BJ (cell line): ENCODE results near the gene C10orf105. TPM values are rescaled to one million over a fixed set of nuclear protein-coding genes. Genes with fewer than 3 reads are reported as not detected.

Experiments
- CTCF ChIA-PET: fragments of 350-600 bp; formaldehyde crosslinking; extraction: SDS; loops from one replicate; lab custom pipeline; 2021; ENCODE audit warnings: antibody characterized with exemption, inconsistent platforms; lab: Yijun Ruan, JAX
- POLR2A ChIA-PET: fragments of 300-600 bp; sonication (Branson Sonifier 250); formaldehyde crosslinking; extraction: SDS; loops from one replicate; lab custom pipeline; 2021; ENCODE audit warnings: antibody characterized with exemption; lab: Charles Lee
- DNase-seq: peaks from one replicate; pipeline ENCODE4 v3.0.0-alpha.2; 2011; ENCODE audit warnings: low read depth
- H3K27me3 ChIP-seq: 2 replicates; pipeline ENCODE4 v1.6.0; 2011; ENCODE audit warnings: low read length; ENCODE audit not compliant: control insufficient read depth, insufficient read depth
- H3K36me3 ChIP-seq: 2 replicates; pipeline ENCODE4 v1.5.1; 2011; ENCODE audit warnings: low read length; ENCODE audit not compliant: control insufficient read depth, insufficient read depth
- H3K4me3 ChIP-seq: 2 replicates; pipeline ENCODE4 v1.5.1; 2011; ENCODE audit warnings: low read depth, mild to moderate bottlenecking, control low read depth, low read length
- polyA plus RNA-seq: library from polyadenylated mRNA; depleted of rRNA; stranded (reverse); fragments of >200 nt; gene quantifications from 2 replicates; pipeline ENCODE4 v1.2.3, GENCODE V29; 2011
- TF ChIP-seq, protein P1 (sequence below): IDR thresholded peaks from 2 replicates; pipeline ENCODE4 v1.5.1; 2011; ENCODE audit warnings: low read depth, mild to moderate bottlenecking, control low read depth, inconsistent platforms, low read length, moderate library complexity; ENCODE audit not compliant: insufficient read depth

Gene C10orf105
- polyA plus RNA-seq, 1 experiment: 1.1 TPM

DNA sequence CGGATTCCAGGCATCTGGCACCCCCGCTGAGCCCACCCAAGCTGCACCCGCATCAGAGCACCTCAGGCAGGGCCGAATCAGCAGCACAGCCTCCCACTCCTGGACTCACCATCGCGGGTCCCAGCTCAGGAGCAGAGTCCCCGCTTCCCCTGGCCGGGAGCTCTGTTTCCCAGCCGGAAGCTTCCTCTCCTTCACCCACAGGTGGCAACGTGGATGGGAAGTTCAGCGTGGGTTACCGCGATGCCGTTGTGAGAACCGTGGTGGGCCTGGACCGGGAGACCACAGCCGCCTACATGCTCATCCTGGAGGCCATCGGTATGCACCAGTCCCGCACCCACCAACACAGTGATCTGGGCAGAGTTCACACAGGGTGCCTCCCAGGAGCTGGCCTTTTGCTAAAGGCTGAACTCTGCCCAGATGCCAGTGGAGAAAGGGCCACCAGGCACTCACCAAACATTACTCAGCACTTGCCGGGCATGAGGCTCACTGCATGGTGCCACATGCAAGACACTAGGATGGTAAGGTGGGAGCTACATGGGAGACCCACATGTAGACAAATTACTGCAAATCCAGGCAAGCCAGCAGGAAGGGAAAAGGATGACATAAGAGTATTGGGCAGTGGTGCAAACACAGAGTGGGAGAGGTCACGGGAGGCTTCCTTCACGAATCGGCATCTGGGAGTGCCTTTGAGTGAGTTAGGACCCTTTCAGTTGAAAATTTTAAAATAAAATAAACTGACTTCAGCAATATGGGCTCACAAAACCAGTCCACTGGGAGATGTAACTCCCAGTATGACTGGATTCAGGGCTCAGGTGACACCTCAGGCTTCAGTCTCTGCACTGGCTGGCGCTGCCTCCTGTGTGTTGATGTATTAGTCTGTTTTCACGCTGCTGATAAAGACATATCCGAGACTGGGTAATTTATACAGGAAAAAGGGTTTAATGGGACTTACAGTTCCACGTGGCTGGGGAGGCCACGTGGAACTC is 10.4 kb downstream of the C10orf105 start:
- Histone ChIP-seq H3K27me3 (no peaks in the 10 kb centered on the region), H3K36me3 (no peaks in the 10 kb centered on the region), H3K4me3 (no peak overlapping the region)
- TF ChIP-seq, protein P1, sequence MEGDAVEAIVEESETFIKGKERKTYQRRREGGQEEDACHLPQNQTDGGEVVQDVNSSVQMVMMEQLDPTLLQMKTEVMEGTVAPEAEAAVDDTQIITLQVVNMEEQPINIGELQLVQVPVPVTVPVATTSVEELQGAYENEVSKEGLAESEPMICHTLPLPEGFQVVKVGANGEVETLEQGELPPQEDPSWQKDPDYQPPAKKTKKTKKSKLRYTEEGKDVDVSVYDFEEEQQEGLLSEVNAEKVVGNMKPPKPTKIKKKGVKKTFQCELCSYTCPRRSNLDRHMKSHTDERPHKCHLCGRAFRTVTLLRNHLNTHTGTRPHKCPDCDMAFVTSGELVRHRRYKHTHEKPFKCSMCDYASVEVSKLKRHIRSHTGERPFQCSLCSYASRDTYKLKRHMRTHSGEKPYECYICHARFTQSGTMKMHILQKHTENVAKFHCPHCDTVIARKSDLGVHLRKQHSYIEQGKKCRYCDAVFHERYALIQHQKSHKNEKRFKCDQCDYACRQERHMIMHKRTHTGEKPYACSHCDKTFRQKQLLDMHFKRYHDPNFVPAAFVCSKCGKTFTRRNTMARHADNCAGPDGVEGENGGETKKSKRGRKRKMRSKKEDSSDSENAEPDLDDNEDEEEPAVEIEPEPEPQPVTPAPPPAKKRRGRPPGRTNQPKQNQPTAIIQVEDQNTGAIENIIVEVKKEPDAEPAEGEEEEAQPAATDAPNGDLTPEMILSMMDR: no peak
- DNase-seq: no peak
- ChIA-PET CTCF (interaction anchor here (0.8 to 6.4 kb wide), 21 partner anchors 9 to 865 kb away, joined by 3 to 93 read pairs (median 5); partner anchors contain the start of genes C10orf105, SLC29A3 and VSIR), POLR2A (interaction anchor here (0.6 kb wide), 1 partner anchor 249 kb away, joined by 3 read pairs; no protein-coding TSS in a partner anchor)

DNA sequence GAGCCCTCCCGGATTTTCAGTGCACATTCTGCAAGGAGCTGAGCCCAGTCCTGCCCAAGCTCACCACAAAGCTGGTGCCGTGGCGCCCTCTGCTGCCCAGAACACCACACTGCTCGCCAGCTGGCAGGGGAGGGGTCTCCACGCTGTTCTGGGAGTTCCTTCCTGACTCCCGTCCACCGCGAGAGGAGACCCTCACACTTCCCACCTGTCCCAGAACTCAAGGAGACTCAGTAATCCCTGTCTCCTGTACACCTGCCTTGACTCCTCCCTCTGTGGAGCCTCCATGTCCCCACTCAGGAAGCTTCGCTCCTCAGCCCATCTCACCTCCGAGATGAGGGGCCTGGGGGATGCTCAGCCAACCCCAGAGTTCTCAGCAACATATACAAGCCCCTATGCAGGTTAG is 11.3 kb downstream of the C10orf105 start:
- H3K4me3 ChIP-seq: no peak overlapping the region
- ChIA-PET POLR2A (no interaction called here), CTCF (interaction anchor here (0.6 to 6.4 kb wide), 32 partner anchors 10 to 864 kb away, joined by 3 to 93 read pairs (median 4); partner anchors contain the start of genes C10orf105, SLC29A3 and VSIR)
- peaks cover 2% of the 10 kb centered on the region; the same call in 1 of the 2 replicates for H3K27me3 ChIP-seq
- no peak for DNase-seq
- TF ChIP-seq, protein P1: peak; percentile 82
- no peaks in the 10 kb centered on the region for H3K36me3 ChIP-seq

DNA sequence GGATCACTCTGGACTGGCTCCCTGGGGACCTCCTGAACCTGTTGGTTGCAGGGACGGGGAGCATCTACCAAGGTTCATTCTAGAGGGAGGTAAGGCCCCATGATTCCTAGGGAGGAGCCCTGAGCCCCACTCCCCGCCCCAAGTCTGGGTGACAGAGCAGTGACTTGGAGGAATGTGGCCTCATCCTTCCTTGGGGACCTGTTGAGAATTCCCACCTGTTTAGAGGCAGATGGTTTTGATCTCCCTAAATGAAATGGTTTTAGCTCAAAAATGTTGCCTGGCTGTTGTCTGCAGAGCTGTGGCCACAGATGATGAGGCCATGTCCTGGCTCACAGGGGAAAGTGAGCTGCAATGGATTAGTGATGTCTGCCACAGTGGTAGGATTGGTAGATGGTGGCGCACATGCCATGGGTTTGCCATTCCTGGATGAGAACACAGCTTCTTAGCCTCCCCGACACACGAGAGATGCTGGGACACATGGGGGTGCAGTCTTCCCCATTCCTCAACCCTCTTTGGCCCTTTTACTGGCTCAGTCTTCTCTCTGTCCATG is 12.3 kb downstream of the C10orf105 start:
- POLR2A ChIA-PET: no interaction called here

DNA sequence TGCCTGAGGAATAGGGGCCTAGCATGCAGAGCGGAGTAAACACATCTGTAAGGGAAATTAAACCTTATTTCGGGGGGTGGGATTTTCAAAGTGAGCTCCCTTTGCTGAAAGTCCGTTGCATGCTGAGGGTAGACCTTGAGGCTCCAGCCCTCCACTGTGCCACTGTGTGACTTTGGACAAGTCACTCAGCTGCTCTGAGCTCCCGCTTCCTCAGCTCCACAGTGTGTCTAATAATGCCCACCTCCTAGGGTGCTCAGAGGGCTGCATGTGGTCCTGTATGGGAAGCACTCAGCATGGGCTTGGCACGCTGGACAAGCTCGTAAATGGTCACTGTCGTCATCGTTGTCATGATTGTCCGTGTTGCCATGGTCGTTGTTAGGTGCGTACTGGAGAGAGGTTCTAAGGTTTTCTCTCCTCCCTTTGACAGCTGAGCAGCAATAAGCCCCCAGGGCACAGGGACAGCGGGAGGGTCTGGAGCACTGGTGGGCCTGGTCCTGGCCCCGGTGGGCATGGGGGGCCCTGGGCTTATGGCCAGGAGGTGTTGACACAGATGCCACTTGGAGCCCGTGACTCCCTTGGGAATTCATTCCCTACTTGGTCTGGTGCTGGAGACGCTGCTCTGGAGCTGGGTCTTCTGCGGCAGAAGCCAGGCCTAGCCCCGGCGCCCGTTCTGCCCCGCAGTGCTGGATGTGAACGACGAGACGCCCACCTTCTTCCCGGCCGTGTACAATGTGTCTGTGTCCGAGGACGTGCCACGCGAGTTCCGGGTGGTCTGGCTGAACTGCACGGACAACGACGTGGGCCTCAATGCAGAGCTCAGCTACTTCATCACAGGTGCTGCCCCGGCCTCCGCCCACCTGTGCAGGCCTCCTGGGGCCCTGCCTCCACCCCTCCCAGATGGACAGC is 13.1 kb downstream of the C10orf105 start:
- Histone ChIP-seq H3K27me3 (peaks cover 2% of the 10 kb centered on the region; the same call in 1 of the 2 replicates), H3K36me3 (no peaks in the 10 kb centered on the region), H3K4me3 (no peak overlapping the region)
- TF ChIP-seq, protein P1: no peak
- CTCF ChIA-PET: interaction anchor here (0.7 to 6.4 kb wide), 11 partner anchors 10 to 393 kb away, joined by 3 to 93 read pairs (median 4); partner anchors contain the start of genes SLC29A3 and VSIR
- POLR2A ChIA-PET: no interaction called here
- no peak for DNase-seq

More for the DNA sequence above, 12.3 kb downstream of the C10orf105 start:
- H3K27me3 ChIP-seq: peaks cover 2% of the 10 kb centered on the region; the same call in 1 of the 2 replicates
- CTCF ChIA-PET: interaction anchor here (0.7 to 6.4 kb wide), 16 partner anchors 11 to 393 kb away, joined by 3 to 93 read pairs (median 6); partner anchors contain the start of genes C10orf105, SLC29A3 and VSIR
- H3K4me3 ChIP-seq: no peak overlapping the region
- no peak for DNase-seq
- TF ChIP-seq, protein P1: no peak
- H3K36me3 ChIP-seq: no peaks in the 10 kb centered on the region
